PC-9 (cell line): Measurements from ENCODE around the gene ARPC5. TPM values are rescaled to one million over a fixed set of nuclear protein-coding genes. Genes with fewer than 3 reads are reported as not detected.
A peak's percentile ranks its signal among the peaks of the same experiment; 100 is the strongest.

Experiments used
- BruUV-seq: library from RNA; stranded (reverse); fragments of 400-500 nt; replicated peaks from 2 replicates; lab custom pipeline; 2021; lab: Mats Ljungman, UMichigan
- CTCF ChIA-PET: fragments of 300-600 bp; sonication (Branson Sonifier 250); formaldehyde crosslinking; loops from one replicate; lab custom pipeline; 2022; ENCODE audit warnings: antibody characterized with exemption; lab: Charles Lee
- POLR2A ChIA-PET: fragments of 300-600 bp; sonication (Branson Sonifier 250); formaldehyde crosslinking; loops from one replicate; lab custom pipeline; 2022; ENCODE audit warnings: antibody characterized with exemption; ENCODE audit not compliant: unreplicated experiment; lab: Charles Lee
- DNase-seq, 2 experiments: peaks; one replicate each; pipeline versions ENCODE4 v3.0.0 to v3.0.0-alpha.2; 2015 to 2022; ENCODE audit warnings: mixed read lengths in 1 of 2
- H2AFZ ChIP-seq: fragments of 200-600 bp; sonication (generic); 2 replicates; pipeline ENCODE4 v1.8.1; 2017; ENCODE audit warnings: antibody characterized with exemption
- H3F3A ChIP-seq: fragments of 200-600 bp; sonication (generic); 2 replicates; pipeline ENCODE4 v1.8.1; 2017; ENCODE audit warnings: antibody characterized with exemption, mild to moderate bottlenecking, low read depth; ENCODE audit not compliant: insufficient read depth
- H3K27ac ChIP-seq: fragments of 200-600 bp; sonication (generic); 2 replicates; pipeline ENCODE4 v1.6.1; 2016; ENCODE audit warnings: mixed run types
- H3K27me3 ChIP-seq: fragments of 200-600 bp; sonication (generic); 2 replicates; pipeline ENCODE4 v1.6.1; 2016; ENCODE audit warnings: low read depth, mixed run types; ENCODE audit not compliant: insufficient read depth
- H3K36me3 ChIP-seq: fragments of 200-600 bp; sonication (generic); 2 replicates; pipeline ENCODE4 v1.6.1; 2016; ENCODE audit warnings: low read depth, mixed run types
- H3K4me1 ChIP-seq: fragments of 200-600 bp; sonication (generic); replicated peaks from 2 replicates; pipeline ENCODE4 v1.6.1; 2016; ENCODE audit warnings: mixed run types; ENCODE audit not compliant: insufficient read depth
- H3K4me2 ChIP-seq: fragments of 200-600 bp; sonication (generic); 2 replicates; pipeline ENCODE4 v1.6.1; 2017; ENCODE audit warnings: mixed run types
- H3K4me3 ChIP-seq: fragments of 200-600 bp; sonication (generic); 2 replicates; pipeline ENCODE4 v1.6.1; 2016; ENCODE audit warnings: mixed run types
- H3K79me2 ChIP-seq: fragments of 200-600 bp; sonication (generic); 2 replicates; pipeline ENCODE4 v1.6.1; 2017; ENCODE audit warnings: low read depth, mixed run types
- H3K9me2 ChIP-seq: fragments of 200-600 bp; sonication (generic); 2 replicates; pipeline ENCODE4 v1.8.1; 2017; ENCODE audit warnings: mild to moderate bottlenecking; ENCODE audit not compliant: insufficient read depth
- H3K9me3 ChIP-seq: fragments of 200-600 bp; sonication (generic); 2 replicates; pipeline ENCODE4 v1.8.1; 2016; ENCODE audit warnings: low read depth; ENCODE audit not compliant: insufficient read depth
- H4K20me1 ChIP-seq: fragments of 200-600 bp; sonication (generic); 2 replicates; pipeline ENCODE4 v1.8.1; 2017; ENCODE audit not compliant: insufficient read depth
- EZH2 ChIP-seq: fragments of 200-600 bp; sonication (generic); IDR thresholded peaks from 2 replicates; pipeline ENCODE4 v1.8.0; 2017; ENCODE audit warnings: antibody characterized with exemption, low read depth
- intact Hi-C: fragments of 100-400 bp; cut with micrococcal nuclease; formaldehyde crosslinking; loops from one replicate; pipeline ENCODE4 v1.10.0; 2022; ENCODE audit not compliant: unreplicated experiment
- total RNA-seq: library from RNA; stranded (reverse); gene quantifications from 2 replicates; pipeline ENCODE4 v1.2.3, GENCODE V29; 2021
- TF ChIP-seq, protein P1 (sequence below): fragments of 200-600 bp; sonication (generic); conservative IDR thresholded peaks from 2 replicates; pipeline ENCODE4 v1.6.1; 2017; ENCODE audit warnings: mixed run types, antibody characterized with exemption, mild to moderate bottlenecking, moderate library complexity

The ARPC5 gene
- total RNA-seq, 1 experiment from 2014 or later, result 143 TPM

DNA sequence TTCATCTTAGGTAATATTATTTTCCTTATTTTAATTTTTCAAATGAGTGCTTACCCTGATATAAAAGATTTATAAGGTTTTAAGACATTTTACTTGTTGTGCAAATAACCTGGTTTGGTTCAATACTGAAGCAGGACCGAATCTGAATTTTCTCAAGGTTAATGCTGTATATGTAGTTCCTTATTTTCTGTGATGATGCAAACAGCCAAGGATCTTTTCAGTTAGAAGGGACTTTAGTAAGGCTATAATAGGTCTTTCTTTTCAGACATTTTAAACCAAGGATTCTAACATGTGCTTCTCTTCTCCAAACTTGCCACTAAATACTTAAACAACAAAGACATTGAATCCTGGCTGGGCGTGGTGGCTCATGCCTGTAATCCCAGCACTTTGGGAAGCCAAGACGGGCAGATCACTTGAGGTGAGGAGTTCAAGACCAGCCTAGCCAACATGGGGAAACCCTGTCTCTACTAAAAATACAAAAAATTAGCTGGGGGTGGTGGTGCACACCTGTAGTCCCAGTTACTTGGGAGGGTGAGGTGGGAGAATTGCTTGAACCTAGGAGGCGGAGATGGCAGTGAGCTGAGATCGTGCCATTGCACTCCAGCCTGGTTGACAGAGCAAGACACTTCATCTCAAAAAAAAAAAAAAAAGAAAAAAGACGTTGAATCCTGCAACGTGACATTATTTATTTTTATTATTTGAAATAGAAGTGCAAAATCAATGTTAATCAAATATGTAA is 3.2 kb upstream of the ARPC5 start:
- POLR2A ChIA-PET, result no interaction called here

DNA sequence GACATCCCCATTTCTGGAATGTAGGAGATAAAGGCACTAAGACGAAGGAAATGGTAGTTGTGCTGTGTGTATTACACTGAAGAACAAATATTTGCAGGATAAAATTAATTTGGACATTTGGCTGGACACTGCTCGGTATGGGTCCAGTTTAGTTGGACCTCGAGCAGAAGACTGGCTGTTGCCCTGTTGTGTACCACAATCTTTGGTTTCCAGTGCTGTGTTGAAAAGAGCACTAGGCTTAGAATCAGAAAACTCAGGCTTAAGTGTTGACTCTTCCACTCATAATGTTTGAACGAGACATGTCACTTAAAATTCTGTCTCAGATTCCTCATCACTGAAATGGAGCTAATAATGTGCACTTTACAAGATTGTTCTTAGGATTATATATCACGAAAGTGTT is 1.2 kb upstream of the ARPC5 start:
- BruUV-seq, result TSS peak; percentile 10
- Histone ChIP-seq H4K20me1 (peaks cover 20% of the 10 kb centered on the region), H3F3A (peaks cover 16% of the 10 kb centered on the region; the same call in 1 of the 2 replicates), H3K27me3 (no peaks in the 10 kb centered on the region), H3K27ac (no peak overlapping the region), H3K36me3 (peaks cover 15% of the 10 kb centered on the region), H3K79me2 (peaks cover 34% of the 10 kb centered on the region), H3K4me3 (0 out of 2 replicates have a peak overlapping the region, but pooled peaks have one; percentile 98), H3K9me2 (no peaks in the 10 kb centered on the region), H3K4me1 (peaks cover 33% of the 10 kb centered on the region), H2AFZ (no peak overlapping the region), H3K9me3 (no peaks in the 10 kb centered on the region), H3K4me2 (peak overlapping the region; percentile 92)
- DNase-seq, result no peak
- ChIA-PET POLR2A (no interaction called here), CTCF (no interaction called here)
- intact Hi-C loops, result loop anchor here (5.0 to 10.0 kb wide), 3 partner anchors 61 to 1058 kb away; partner anchors contain the start of gene SMG7
- no peak for TF ChIP-seq EZH2
- TF ChIP-seq, protein P1, sequence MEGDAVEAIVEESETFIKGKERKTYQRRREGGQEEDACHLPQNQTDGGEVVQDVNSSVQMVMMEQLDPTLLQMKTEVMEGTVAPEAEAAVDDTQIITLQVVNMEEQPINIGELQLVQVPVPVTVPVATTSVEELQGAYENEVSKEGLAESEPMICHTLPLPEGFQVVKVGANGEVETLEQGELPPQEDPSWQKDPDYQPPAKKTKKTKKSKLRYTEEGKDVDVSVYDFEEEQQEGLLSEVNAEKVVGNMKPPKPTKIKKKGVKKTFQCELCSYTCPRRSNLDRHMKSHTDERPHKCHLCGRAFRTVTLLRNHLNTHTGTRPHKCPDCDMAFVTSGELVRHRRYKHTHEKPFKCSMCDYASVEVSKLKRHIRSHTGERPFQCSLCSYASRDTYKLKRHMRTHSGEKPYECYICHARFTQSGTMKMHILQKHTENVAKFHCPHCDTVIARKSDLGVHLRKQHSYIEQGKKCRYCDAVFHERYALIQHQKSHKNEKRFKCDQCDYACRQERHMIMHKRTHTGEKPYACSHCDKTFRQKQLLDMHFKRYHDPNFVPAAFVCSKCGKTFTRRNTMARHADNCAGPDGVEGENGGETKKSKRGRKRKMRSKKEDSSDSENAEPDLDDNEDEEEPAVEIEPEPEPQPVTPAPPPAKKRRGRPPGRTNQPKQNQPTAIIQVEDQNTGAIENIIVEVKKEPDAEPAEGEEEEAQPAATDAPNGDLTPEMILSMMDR, result no peak

More for the DNA sequence above, 3.2 kb upstream of the ARPC5 start:
- Histone ChIP-seq H3K9me3 (no peaks in the 10 kb centered on the region), H3K9me2 (no peaks in the 10 kb centered on the region), H3F3A (peaks cover 6% of the 10 kb centered on the region; the same call in 1 of the 2 replicates), H3K36me3 (no peaks in the 10 kb centered on the region), H2AFZ (no peak overlapping the region), H3K4me2 (no peak overlapping the region), H3K27ac (no peak overlapping the region), H3K4me1 (peaks cover 15% of the 10 kb centered on the region), H3K27me3 (no peaks in the 10 kb centered on the region), H3K79me2 (peaks cover 14% of the 10 kb centered on the region), H4K20me1 (peaks cover 6% of the 10 kb centered on the region), H3K4me3 (no peak overlapping the region)
- intact Hi-C loops, result loop anchor here (5.0 to 10.0 kb wide), 3 partner anchors 58 to 1056 kb away; partner anchors contain the start of gene SMG7
- BruUV-seq, result no TSS peak
- TF ChIP-seq, protein P1, result no peak
- TF ChIP-seq EZH2, result no peak
- DNase-seq, result no peak
- CTCF ChIA-PET, result no interaction called here

DNA sequence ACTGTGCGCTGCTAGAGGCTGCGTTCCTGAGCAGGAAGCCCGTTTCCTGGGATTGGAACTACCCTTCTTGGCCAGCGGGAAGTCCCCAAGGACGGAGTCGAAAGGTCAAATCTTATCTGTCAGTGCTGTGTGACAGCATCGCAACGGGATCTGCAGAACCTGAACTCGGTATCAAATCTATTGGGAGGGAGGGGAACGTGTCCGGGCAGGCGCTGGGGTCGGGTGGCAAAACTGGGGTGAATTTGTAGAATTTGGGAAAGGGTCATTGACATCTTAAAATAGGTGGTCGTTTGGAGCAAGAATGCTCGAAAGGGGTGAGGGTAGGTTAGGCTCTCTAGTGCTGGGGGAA is 725 bp upstream of the ARPC5 start:
- peak overlapping the region; percentile 82 for H2AFZ ChIP-seq
- CTCF ChIA-PET, result no interaction called here
- no peak for TF ChIP-seq EZH2
- TF ChIP-seq, protein P1, result no peak
- H3K36me3 ChIP-seq, result peaks cover 17% of the 10 kb centered on the region
- H3K4me3 ChIP-seq, result peak overlapping the region; percentile 98
- POLR2A ChIA-PET, result interaction anchor here (0.5 to 0.6 kb wide), 3 partner anchors 663 to 1318 kb away, joined by 3 to 10 read pairs (median 6); partner anchors contain the start of gene C1orf21
- peaks cover 36% of the 10 kb centered on the region for H3K4me1 ChIP-seq
- H3K9me2 ChIP-seq, result no peaks in the 10 kb centered on the region
- peak overlapping the region; percentile 92 for H3K4me2 ChIP-seq
- intact Hi-C loops, result loop anchor here (5.0 to 10.0 kb wide), 3 partner anchors 61 to 1058 kb away; partner anchors contain the start of gene SMG7
- BruUV-seq, result no TSS peak
- DNase-seq, result no peak
- H3K79me2 ChIP-seq, result peaks cover 38% of the 10 kb centered on the region
- H3F3A ChIP-seq, result peaks cover 16% of the 10 kb centered on the region; the same call in 1 of the 2 replicates
- H4K20me1 ChIP-seq, result peaks cover 21% of the 10 kb centered on the region
- no peaks in the 10 kb centered on the region for H3K9me3 ChIP-seq
- no peak overlapping the region for H3K27ac ChIP-seq
- no peaks in the 10 kb centered on the region for H3K27me3 ChIP-seq
